Neural progenitor cell (in vitro differentiated cells): ENCODE results near the gene CPT1B. TPM values are rescaled to one million over a fixed set of nuclear protein-coding genes. Genes with fewer than 3 reads are reported as not detected.
A peak's percentile ranks its signal among the peaks of the same experiment; 100 is the strongest.

ENCODE experiments used
- DNase-seq: peaks from one replicate; pipeline ENCODE4 v3.0.0-alpha.2; 2016; ENCODE audit warnings: low spot score
- H2AFZ ChIP-seq: fragments of 200-600 bp; sonication (generic); replicated peaks from 2 replicates; pipeline ENCODE4 v1.6.1; 2016; ENCODE audit warnings: antibody characterized with exemption
- H3F3A ChIP-seq: fragments of 200-600 bp; sonication (generic); 2 replicates; pipeline ENCODE4 v1.6.1; 2016; ENCODE audit warnings: antibody characterized with exemption, low read depth
- H3K27ac ChIP-seq: fragments of 200-600 bp; sonication (generic); 2 replicates; pipeline ENCODE4 v1.5.1; 2016; ENCODE audit warnings: mild to moderate bottlenecking
- H3K27me3 ChIP-seq: fragments of 200-600 bp; sonication (generic); 2 replicates; pipeline ENCODE4 v1.6.1; 2016; ENCODE audit warnings: mild to moderate bottlenecking, moderate library complexity
- H3K36me3 ChIP-seq: fragments of 200-600 bp; sonication (generic); 2 replicates; pipeline ENCODE4 v1.5.1; 2016
- H3K4me1 ChIP-seq: fragments of 200-600 bp; sonication (generic); 2 replicates; pipeline ENCODE4 v1.6.1; 2016; ENCODE audit warnings: mixed run types
- H3K4me2 ChIP-seq: fragments of 200-600 bp; sonication (generic); 2 replicates; pipeline ENCODE4 v1.6.1; 2016
- H3K4me3 ChIP-seq: fragments of 200-600 bp; sonication (generic); 2 replicates; pipeline ENCODE4 v1.5.1; 2016
- H3K79me2 ChIP-seq: fragments of 200-600 bp; sonication (generic); 2 replicates; pipeline ENCODE4 v1.6.1; 2016; ENCODE audit warnings: low read depth
- H3K9ac ChIP-seq: fragments of 200-600 bp; sonication (generic); 2 replicates; pipeline ENCODE4 v1.6.1; 2016
- H3K9me3 ChIP-seq: fragments of 200-600 bp; sonication (generic); 2 replicates; pipeline ENCODE4 v1.5.1; 2016; ENCODE audit warnings: low read depth
- H4K20me1 ChIP-seq: fragments of 200-600 bp; sonication (generic); 2 replicates; pipeline ENCODE4 v1.6.1; 2016; ENCODE audit warnings: low read depth
- H3K27ac Mint-ChIP-seq: 3 replicates; pipeline ENCODE4 v1.8.0; 2021; ENCODE audit warnings: mixed read lengths
- H3K27me3 Mint-ChIP-seq: 2 replicates; pipeline ENCODE4 v1.8.0; 2022; ENCODE audit warnings: low read depth, mild to moderate bottlenecking, inconsistent platforms, moderate library complexity, mixed read lengths; ENCODE audit not compliant: insufficient read depth
- H3K36me3 Mint-ChIP-seq: 3 replicates; pipeline ENCODE4 v1.8.0; 2021; ENCODE audit warnings: mixed read lengths
- H3K4me1 Mint-ChIP-seq: 3 replicates; pipeline ENCODE4 v1.8.0; 2021; ENCODE audit warnings: mixed read lengths
- H3K4me3 Mint-ChIP-seq: 3 replicates; pipeline ENCODE4 v1.8.0; 2021; ENCODE audit warnings: mild to moderate bottlenecking, moderate library complexity, mixed read lengths
- H3K9me3 Mint-ChIP-seq: 3 replicates; pipeline ENCODE4 v1.8.0; 2020; ENCODE audit warnings: mixed read lengths
- CTCF ChIP-seq: fragments of 200-600 bp; sonication (generic); IDR thresholded peaks from 2 replicates; pipeline ENCODE4 v1.5.1; 2017; ENCODE audit warnings: antibody characterized with exemption, mild to moderate bottlenecking
- EZH2 ChIP-seq: fragments of 200-600 bp; sonication (generic); IDR thresholded peaks from 2 replicates; pipeline ENCODE4 v1.6.1; 2017; ENCODE audit warnings: antibody characterized with exemption, mild to moderate bottlenecking, moderate library complexity
- EZH2phosphoT487 ChIP-seq: fragments of 200-600 bp; sonication (generic); IDR thresholded peaks from 2 replicates; pipeline ENCODE4 v1.6.1; 2017; ENCODE audit warnings: antibody characterized with exemption
- total RNA-seq: library from RNA; depleted of rRNA; stranded (reverse); fragments of >200 nt; gene quantifications from 2 replicates; pipeline ENCODE4 v1.2.3, GENCODE V29; 2015; ENCODE audit warnings: low replicate concordance

The CPT1B gene
- total RNA-seq, 1 donor from 2014 or later, result 33.9 TPM

GRCh38 chr22:50523458-50523805, 54.8 kb downstream of the CPT1B start:
- H3K27ac ChIP-seq, result no peak overlapping the region
- no peak overlapping the region for H3K4me3 ChIP-seq
- H3K4me1 ChIP-seq, result peaks cover 7% of the 10 kb centered on the region
- H3K36me3 ChIP-seq, result no peaks in the 10 kb centered on the region
- peaks cover 23% of the 10 kb centered on the region for H3K27me3 ChIP-seq
- H3K4me2 ChIP-seq, result no peak overlapping the region
- DNase-seq, result no peak
- no peaks in the 10 kb centered on the region for H3K9me3 ChIP-seq
- H3F3A ChIP-seq, result peaks cover 27% of the 10 kb centered on the region
- peaks cover 39% of the 10 kb centered on the region for H4K20me1 ChIP-seq
- H3K4me3 Mint-ChIP-seq, result peak overlapping the region; percentile 55
- no peak overlapping the region for H2AFZ ChIP-seq
- H3K9ac ChIP-seq, result no peak overlapping the region
- no peak for TF ChIP-seq EZH2
- no peak for TF ChIP-seq CTCF
- no peak for TF ChIP-seq EZH2phosphoT487
- no peaks in the 10 kb centered on the region for H3K9me3 Mint-ChIP-seq
- peaks cover 9% of the 10 kb centered on the region for H3K79me2 ChIP-seq
- peaks cover 10% of the 10 kb centered on the region for H3K36me3 Mint-ChIP-seq
- peaks cover 12% of the 10 kb centered on the region for H3K4me1 Mint-ChIP-seq
- peaks cover 21% of the 10 kb centered on the region for H3K27me3 Mint-ChIP-seq
- no peak overlapping the region for H3K27ac Mint-ChIP-seq

GRCh38 chr22:50522806-50523438, 55.3 kb downstream of the CPT1B start:
- peaks cover 7% of the 10 kb centered on the region for H3K4me1 ChIP-seq
- no peaks in the 10 kb centered on the region for H3K36me3 ChIP-seq
- peaks cover 9% of the 10 kb centered on the region for H3K79me2 ChIP-seq
- no peak overlapping the region for H3K4me3 ChIP-seq
- H3F3A ChIP-seq, result peaks cover 22% of the 10 kb centered on the region
- Mint-ChIP-seq H3K9me3 (no peaks in the 10 kb centered on the region), H3K27me3 (peaks cover 16% of the 10 kb centered on the region), H3K27ac (no peak overlapping the region), H3K4me1 (peaks cover 12% of the 10 kb centered on the region), H3K36me3 (peaks cover 10% of the 10 kb centered on the region), H3K4me3 (peak overlapping the region; percentile 55)
- peaks cover 34% of the 10 kb centered on the region for H4K20me1 ChIP-seq
- no peaks in the 10 kb centered on the region for H3K9me3 ChIP-seq
- no peak overlapping the region for H3K27ac ChIP-seq
- H3K4me2 ChIP-seq, result no peak overlapping the region
- no peak for TF ChIP-seq CTCF
- no peak for TF ChIP-seq EZH2phosphoT487
- no peak for TF ChIP-seq EZH2
- no peak overlapping the region for H3K9ac ChIP-seq
- no peak for DNase-seq
- no peak overlapping the region for H2AFZ ChIP-seq
- H3K27me3 ChIP-seq, result peaks cover 18% of the 10 kb centered on the region

GRCh38 chr22:50522208-50522805, 55.9 kb downstream of the CPT1B start:
- H4K20me1 ChIP-seq, result peaks cover 28% of the 10 kb centered on the region
- no peak overlapping the region for H3K9ac ChIP-seq
- H3K27ac ChIP-seq, result no peak overlapping the region
- Mint-ChIP-seq H3K27me3 (peaks cover 15% of the 10 kb centered on the region), H3K36me3 (peaks cover 10% of the 10 kb centered on the region), H3K4me3 (no peak overlapping the region), H3K27ac (no peak overlapping the region), H3K9me3 (no peaks in the 10 kb centered on the region), H3K4me1 (peaks cover 9% of the 10 kb centered on the region)
- TF ChIP-seq EZH2phosphoT487, result no peak
- no peak for TF ChIP-seq CTCF
- no peak for TF ChIP-seq EZH2
- H2AFZ ChIP-seq, result no peak overlapping the region
- H3K4me3 ChIP-seq, result no peak overlapping the region
- no peaks in the 10 kb centered on the region for H3K36me3 ChIP-seq
- peaks cover 10% of the 10 kb centered on the region for H3K79me2 ChIP-seq
- peaks cover 19% of the 10 kb centered on the region for H3F3A ChIP-seq
- peaks cover 12% of the 10 kb centered on the region for H3K27me3 ChIP-seq
- H3K4me1 ChIP-seq, result peaks cover 7% of the 10 kb centered on the region
- H3K9me3 ChIP-seq, result no peaks in the 10 kb centered on the region
- DNase-seq, result no peak
- no peak overlapping the region for H3K4me2 ChIP-seq
